WTC11 (cell line): ENCODE measurements around the gene CLEC4M.
A peak's percentile ranks its signal among the peaks of the same experiment; 100 is the strongest.

Experiments used
- CTCF ChIP-seq: fragments of 200-600 bp; IDR thresholded peaks from 2 replicates; pipeline ENCODE4 v1.8.0; 2022; ENCODE audit warnings: antibody characterized with exemption
- ELF4 ChIP-seq: sonication (generic); formaldehyde crosslinking; IDR thresholded peaks from 2 replicates; pipeline ENCODE4 v1.8.1; 2022; ENCODE audit warnings: low read depth, mild to moderate bottlenecking, moderate library complexity, missing genetic modification reagents
- FOXK1 ChIP-seq: sonication (generic); formaldehyde crosslinking; IDR thresholded peaks from 2 replicates; pipeline ENCODE4 v1.8.0; 2022; ENCODE audit warnings: mild to moderate bottlenecking, moderate library complexity, missing genetic modification reagents
- GABPB1 ChIP-seq: sonication (generic); formaldehyde crosslinking; IDR thresholded peaks from 2 replicates; pipeline ENCODE4 v1.8.1; 2023; ENCODE audit warnings: mild to moderate bottlenecking, missing genetic modification reagents
- MAX ChIP-seq: sonication (generic); formaldehyde crosslinking; IDR thresholded peaks from 2 replicates; pipeline ENCODE4 v1.8.0; 2022; ENCODE audit warnings: mild to moderate bottlenecking, missing genetic modification reagents
- MXD4 ChIP-seq: fragments of 250-450 bp; sonication (Bioruptor Pico); IDR thresholded peaks from 2 replicates; pipeline ENCODE4 v1.8.0; 2021; ENCODE audit warnings: mild to moderate bottlenecking, moderate library complexity, borderline replicate concordance
- NR1H2 ChIP-seq: sonication (generic); formaldehyde crosslinking; IDR thresholded peaks from 2 replicates; pipeline ENCODE4 v1.9.0; 2021; ENCODE audit warnings: mild to moderate bottlenecking, moderate library complexity, missing genetic modification reagents
- NR3C1 ChIP-seq: sonication (generic); formaldehyde crosslinking; conservative IDR thresholded peaks from 2 replicates; pipeline ENCODE4 v1.8.1; 2023; ENCODE audit warnings: low read depth, mild to moderate bottlenecking, missing genetic modification reagents
- SMAD3 ChIP-seq: sonication (generic); formaldehyde crosslinking; IDR thresholded peaks from 2 replicates; pipeline ENCODE4 v1.8.0; 2022; ENCODE audit warnings: missing genetic modification reagents, mild to moderate bottlenecking, borderline replicate concordance
- SP1 ChIP-seq: sonication (generic); formaldehyde crosslinking; conservative IDR thresholded peaks from 2 replicates; pipeline ENCODE4 v1.8.1; 2022; ENCODE audit warnings: missing genetic modification reagents
- USF1 ChIP-seq: sonication (generic); formaldehyde crosslinking; IDR thresholded peaks from 2 replicates; pipeline ENCODE4 v1.8.0; 2022; ENCODE audit warnings: mild to moderate bottlenecking, missing genetic modification reagents
- ZNF138 ChIP-seq: sonication (generic); formaldehyde crosslinking; conservative IDR thresholded peaks from 2 replicates; pipeline ENCODE4 v1.8.1; 2022; ENCODE audit warnings: mild to moderate bottlenecking, moderate library complexity, missing genetic modification reagents

GRCh38 chr19:7748756-7749155 is 14.3 kb upstream of the CLEC4M start:
- TF ChIP-seq CTCF (no peak), NR3C1 (CRISPR knock-in tag) (no peak), USF1 (CRISPR knock-in tag) (no peak), NR1H2 (CRISPR knock-in tag) (no peak), ELF4 (CRISPR knock-in tag) (no peak), GABPB1 (CRISPR knock-in tag) (no peak), MAX (CRISPR knock-in tag) (no peak), ZNF138 (CRISPR knock-in tag) (no peak), FOXK1 (no peak), SP1 (CRISPR knock-in tag) (0 out of 2 replicates have a peak, but pooled peaks have one; percentile 35), SMAD3 (CRISPR knock-in tag) (no peak), MXD4 (no peak)
